Panc1 (cell line): ENCODE data around the gene PFKFB4. TPM values are rescaled to one million over a fixed set of nuclear protein-coding genes. Genes with fewer than 3 reads are reported as not detected.

Experiments
- ATAC-seq: fragments of 200-7000 bp; cut with Tn5 transposase; 2 replicates; pipeline ENCODE4 v1.9.1; 2020; ENCODE audit warnings: mild to moderate bottlenecking, moderate library complexity
- BruUV-seq: library from RNA; stranded (reverse); fragments of 400-500 nt; replicated peaks from 2 replicates; lab custom pipeline; 2021; lab: Mats Ljungman, UMichigan
- CTCF ChIA-PET: fragments of 300-600 bp; sonication (Branson Sonifier 250); formaldehyde crosslinking; loops from one replicate; lab custom pipeline; 2022; ENCODE audit warnings: antibody characterized with exemption; lab: Charles Lee
- POLR2A ChIA-PET: fragments of 300-600 bp; sonication (Branson Sonifier 250); formaldehyde crosslinking; loops from one replicate; lab custom pipeline; 2022; ENCODE audit warnings: antibody characterized with exemption; lab: Charles Lee
- DNase-seq: peaks from one replicate; pipeline ENCODE4 v3.0.0-alpha.2; 2010; ENCODE audit warnings: low read depth, low spot score
- H3K27ac ChIP-seq: 2 replicates; pipeline ENCODE4 v1.5.1; 2011; ENCODE audit warnings: mild to moderate bottlenecking, low read length, inconsistent platforms
- H3K27me3 ChIP-seq: fragments of 200-500 bp; sonication (Bioruptor generic); 2 replicates; pipeline ENCODE4 v1.6.0; 2014; ENCODE audit warnings: low read length, inconsistent platforms; ENCODE audit not compliant: control insufficient read depth, insufficient read depth
- H3K36me3 ChIP-seq: fragments of 200-500 bp; sonication (Bioruptor generic); 2 replicates; pipeline ENCODE4 v1.5.1; 2014; ENCODE audit warnings: inconsistent platforms, mild to moderate bottlenecking, low read length, moderate library complexity; ENCODE audit not compliant: control insufficient read depth, insufficient read depth
- H3K4me1 ChIP-seq: 2 replicates; pipeline ENCODE4 v1.5.1; 2011; ENCODE audit warnings: inconsistent platforms, mild to moderate bottlenecking, low read length, moderate library complexity; ENCODE audit not compliant: control insufficient read depth, insufficient read depth
- H3K4me3 ChIP-seq, 2 experiments: 2 replicates each; pipeline ENCODE4 v1.5.1; 2011 to 2012; ENCODE audit warnings: low read depth in 2 of 2, low read length in 2 of 2, mild to moderate bottlenecking in 2 of 2, inconsistent platforms in 1 of 2, moderate library complexity in 1 of 2
- H3K9me3 ChIP-seq: fragments of 200-500 bp; sonication (Bioruptor generic); 2 replicates; pipeline ENCODE4 v1.5.1; 2014; ENCODE audit warnings: low read depth, mild to moderate bottlenecking, inconsistent platforms, low read length, moderate library complexity; ENCODE audit not compliant: control insufficient read depth, insufficient read depth
- POLR2AphosphoS5 ChIP-seq: IDR thresholded peaks from 2 replicates; pipeline ENCODE4 v1.6.1; 2012; ENCODE audit warnings: mild to moderate bottlenecking, low read depth, low read length, moderate library complexity
- SIN3A ChIP-seq: IDR thresholded peaks from 2 replicates; pipeline ENCODE4 v1.6.1; 2012; ENCODE audit warnings: low read depth, mild to moderate bottlenecking, low read length, moderate library complexity, borderline replicate concordance; ENCODE audit not compliant: insufficient read depth
- TCF7L2 ChIP-seq: IDR thresholded peaks from 2 replicates; pipeline ENCODE4 v1.6.1; 2011; ENCODE audit warnings: mild to moderate bottlenecking, low read depth, low read length, inconsistent platforms
- in situ Hi-C: cut with HindIII; loops from 2 replicates; pipeline ENCODE4 v1.10.0; 2016; ENCODE audit warnings: low sequenced_read_pairs, low pct_unique_long_range_greater_than_20kb
- intact Hi-C: fragments of 100-400 bp; cut with micrococcal nuclease; formaldehyde crosslinking; loops from one replicate; pipeline ENCODE4 v1.10.0; 2022; ENCODE audit not compliant: unreplicated experiment
- total RNA-seq: library from RNA; stranded (reverse); gene quantifications from one replicate; pipeline ENCODE4 v1.2.1, GENCODE V29; 2021; ENCODE audit not compliant: unreplicated experiment
- TF ChIP-seq, protein P1 (sequence below), 2 experiments: IDR thresholded peaks; 2 replicates each; pipeline ENCODE4 v1.6.1; 2011 to 2012; ENCODE audit warnings: low read depth in 2 of 2, control low read depth in 1 of 2, low read length in 1 of 2, mild to moderate bottlenecking in 1 of 2, moderate library complexity in 1 of 2; ENCODE audit not compliant: insufficient read depth in 1 of 2
- TF ChIP-seq, protein P2 (sequence below): fragments of 450-650 bp; IDR thresholded peaks from 2 replicates; pipeline ENCODE4 v1.5.1; 2017; ENCODE audit warnings: mild to moderate bottlenecking

The PFKFB4 gene
- total RNA-seq, 1 experiment from 2014 or later = 6.0 TPM

DNA sequence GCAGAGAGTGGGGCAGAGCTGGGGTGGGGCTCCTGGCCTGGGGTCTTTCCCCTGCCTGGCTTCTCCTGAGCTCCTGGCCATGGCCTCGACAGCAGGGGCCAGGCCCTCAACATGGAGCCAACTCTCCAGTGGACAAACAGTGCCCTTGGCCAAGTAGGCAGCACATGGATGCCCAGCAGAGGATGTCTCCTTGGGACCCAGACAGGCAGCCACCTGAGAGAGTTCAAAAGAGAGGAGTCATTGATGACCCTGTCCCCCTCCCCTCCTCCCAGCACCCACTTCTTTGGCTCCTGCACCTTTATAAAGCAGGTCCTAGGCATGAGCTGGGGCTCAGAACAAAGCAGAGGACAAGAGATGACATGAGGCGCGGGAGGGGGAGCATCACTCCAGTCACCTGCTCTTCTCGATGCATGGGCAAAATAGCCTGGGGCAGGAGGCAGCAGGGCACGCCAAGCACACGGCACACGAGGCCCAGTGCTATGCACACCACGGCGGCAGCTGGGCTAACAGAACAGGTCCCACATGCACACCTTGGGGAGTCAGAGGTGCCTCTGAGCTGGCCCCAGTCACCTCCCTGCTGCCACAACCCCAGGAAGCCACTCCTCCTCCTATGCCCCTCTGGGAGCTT is 80.1 kb downstream of the PFKFB4 start:
- no peak overlapping the region for H3K27ac ChIP-seq
- H3K4me3 ChIP-seq = no peak overlapping the region
- ChIA-PET POLR2A (no interaction called here), CTCF (interaction anchor here (0.6 kb wide), 1 partner anchor 29 kb away, joined by 3 read pairs; no protein-coding TSS in a partner anchor)
- peaks cover 7% of the 10 kb centered on the region for H3K4me1 ChIP-seq
- in situ Hi-C loops = no loop called here
- H3K27me3 ChIP-seq = no peaks in the 10 kb centered on the region
- H3K36me3 ChIP-seq = no peaks in the 10 kb centered on the region
- no peaks in the 10 kb centered on the region for H3K9me3 ChIP-seq
- TF ChIP-seq, protein P1, sequence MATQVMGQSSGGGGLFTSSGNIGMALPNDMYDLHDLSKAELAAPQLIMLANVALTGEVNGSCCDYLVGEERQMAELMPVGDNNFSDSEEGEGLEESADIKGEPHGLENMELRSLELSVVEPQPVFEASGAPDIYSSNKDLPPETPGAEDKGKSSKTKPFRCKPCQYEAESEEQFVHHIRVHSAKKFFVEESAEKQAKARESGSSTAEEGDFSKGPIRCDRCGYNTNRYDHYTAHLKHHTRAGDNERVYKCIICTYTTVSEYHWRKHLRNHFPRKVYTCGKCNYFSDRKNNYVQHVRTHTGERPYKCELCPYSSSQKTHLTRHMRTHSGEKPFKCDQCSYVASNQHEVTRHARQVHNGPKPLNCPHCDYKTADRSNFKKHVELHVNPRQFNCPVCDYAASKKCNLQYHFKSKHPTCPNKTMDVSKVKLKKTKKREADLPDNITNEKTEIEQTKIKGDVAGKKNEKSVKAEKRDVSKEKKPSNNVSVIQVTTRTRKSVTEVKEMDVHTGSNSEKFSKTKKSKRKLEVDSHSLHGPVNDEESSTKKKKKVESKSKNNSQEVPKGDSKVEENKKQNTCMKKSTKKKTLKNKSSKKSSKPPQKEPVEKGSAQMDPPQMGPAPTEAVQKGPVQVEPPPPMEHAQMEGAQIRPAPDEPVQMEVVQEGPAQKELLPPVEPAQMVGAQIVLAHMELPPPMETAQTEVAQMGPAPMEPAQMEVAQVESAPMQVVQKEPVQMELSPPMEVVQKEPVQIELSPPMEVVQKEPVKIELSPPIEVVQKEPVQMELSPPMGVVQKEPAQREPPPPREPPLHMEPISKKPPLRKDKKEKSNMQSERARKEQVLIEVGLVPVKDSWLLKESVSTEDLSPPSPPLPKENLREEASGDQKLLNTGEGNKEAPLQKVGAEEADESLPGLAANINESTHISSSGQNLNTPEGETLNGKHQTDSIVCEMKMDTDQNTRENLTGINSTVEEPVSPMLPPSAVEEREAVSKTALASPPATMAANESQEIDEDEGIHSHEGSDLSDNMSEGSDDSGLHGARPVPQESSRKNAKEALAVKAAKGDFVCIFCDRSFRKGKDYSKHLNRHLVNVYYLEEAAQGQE (IDR thresholded peaks at IDR 0.05; ENCODE audit: insufficient read depth in 1 of 2, low read depth in 2 of 2, low read length in 1 of 2) = no peak
- TF ChIP-seq TCF7L2 = no peak
- TF ChIP-seq POLR2AphosphoS5 = no peak
- TF ChIP-seq SIN3A = no peak
- TF ChIP-seq, protein P2, sequence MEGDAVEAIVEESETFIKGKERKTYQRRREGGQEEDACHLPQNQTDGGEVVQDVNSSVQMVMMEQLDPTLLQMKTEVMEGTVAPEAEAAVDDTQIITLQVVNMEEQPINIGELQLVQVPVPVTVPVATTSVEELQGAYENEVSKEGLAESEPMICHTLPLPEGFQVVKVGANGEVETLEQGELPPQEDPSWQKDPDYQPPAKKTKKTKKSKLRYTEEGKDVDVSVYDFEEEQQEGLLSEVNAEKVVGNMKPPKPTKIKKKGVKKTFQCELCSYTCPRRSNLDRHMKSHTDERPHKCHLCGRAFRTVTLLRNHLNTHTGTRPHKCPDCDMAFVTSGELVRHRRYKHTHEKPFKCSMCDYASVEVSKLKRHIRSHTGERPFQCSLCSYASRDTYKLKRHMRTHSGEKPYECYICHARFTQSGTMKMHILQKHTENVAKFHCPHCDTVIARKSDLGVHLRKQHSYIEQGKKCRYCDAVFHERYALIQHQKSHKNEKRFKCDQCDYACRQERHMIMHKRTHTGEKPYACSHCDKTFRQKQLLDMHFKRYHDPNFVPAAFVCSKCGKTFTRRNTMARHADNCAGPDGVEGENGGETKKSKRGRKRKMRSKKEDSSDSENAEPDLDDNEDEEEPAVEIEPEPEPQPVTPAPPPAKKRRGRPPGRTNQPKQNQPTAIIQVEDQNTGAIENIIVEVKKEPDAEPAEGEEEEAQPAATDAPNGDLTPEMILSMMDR = no peak
- intact Hi-C loops = no loop called here
- BruUV-seq = no TSS peak
- no peak for DNase-seq
- ATAC-seq = no peak

DNA sequence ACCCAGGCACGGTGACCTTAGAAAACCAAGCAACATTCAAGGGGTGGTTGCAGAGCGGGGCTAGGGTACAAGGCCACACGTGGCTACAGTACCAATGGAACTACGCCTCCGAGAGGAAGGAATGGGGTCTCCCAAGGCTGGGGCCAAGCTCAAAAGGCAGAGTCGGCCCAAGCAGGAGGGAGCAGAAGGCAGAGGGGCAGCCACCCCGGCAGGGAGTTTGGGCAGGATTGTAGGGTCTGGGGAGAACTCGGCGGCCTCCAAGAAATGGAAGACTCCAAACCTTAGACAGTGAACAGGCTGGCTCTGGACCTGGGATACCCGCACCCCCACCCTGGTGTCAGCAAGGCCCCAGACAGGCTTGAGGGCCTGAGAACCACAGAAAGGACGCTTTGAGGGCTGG is 81.4 kb downstream of the PFKFB4 start:
- BruUV-seq = no TSS peak
- Histone ChIP-seq H3K27ac (no peak overlapping the region), H3K4me1 (peaks cover 7% of the 10 kb centered on the region), H3K36me3 (no peaks in the 10 kb centered on the region), H3K27me3 (no peaks in the 10 kb centered on the region), H3K4me3 (no peak overlapping the region), H3K9me3 (no peaks in the 10 kb centered on the region)
- CTCF ChIA-PET = no interaction called here
- ATAC-seq (no peak), DNase-seq (no peak)
- POLR2A ChIA-PET = no interaction called here
- TF ChIP-seq SIN3A (no peak), TCF7L2 (no peak), POLR2AphosphoS5 (no peak)
- TF ChIP-seq, protein P1 (IDR thresholded peaks at IDR 0.05; ENCODE audit: insufficient read depth in 1 of 2, low read depth in 2 of 2, low read length in 1 of 2) = no peak
- TF ChIP-seq, protein P2 = no peak
- in situ Hi-C loops (no loop called here), intact Hi-C loops (no loop called here)
